Pancreas (tissue), 10 donors: Measurements from ENCODE around the gene C6orf136. TPM values are rescaled to one million over a fixed set of nuclear protein-coding genes. Genes with fewer than 3 reads are reported as not detected.
A peak's percentile ranks its signal among the peaks of the same experiment; 100 is the strongest.
"Not testable (repeated sequence)": the region's sequence is repeated elsewhere in the genome, so short reads cannot be mapped to it uniquely, and the experiment has no call there.

Source experiments
- ATAC-seq, 4 donors: fragments of 200-7000 bp; cut with Tn5 transposase; one replicate each; pipeline versions ENCODE4 v1.8.0 to v1.9.1; 2020; ENCODE audit warnings: mild to moderate bottlenecking in 4 of 4, moderate library complexity in 4 of 4
- DNase-seq, 6 donors: peaks; one replicate each; pipeline ENCODE4 v3.0.0-alpha.2; 2020
- FAIRE-seq: peaks from 2 replicates; lab custom pipeline; 2012; peaks lifted over from hg19 to GRCh38; lab: Jason Lieb, UNC
- H3K27ac ChIP-seq, 4 donors: fragments of 200-600 bp; sonication (generic); 1 replicate in 3 of 4; 2 replicates in 1 of 4; pipeline versions ENCODE4 v1.5.0 to v1.8.0; 2020
- H3K27me3 ChIP-seq, 4 donors: fragments of 200-600 bp; one replicate each; pipeline ENCODE4 v1.8.0; 2021
- H3K36me3 ChIP-seq, 3 donors: fragments of 200-600 bp; sonication (generic) in 1 of 3; one replicate each; pipeline versions ENCODE4 v1.5.0 to v1.8.0; 2020 to 2021
- H3K4me1 ChIP-seq, 3 donors: fragments of 200-600 bp; one replicate each; pipeline ENCODE4 v1.8.0; 2021
- H3K4me3 ChIP-seq, 4 donors: fragments of 200-600 bp; sonication (generic) in 2 of 4; one replicate each; pipeline versions ENCODE4 v1.5.0 to v1.8.0; 2020 to 2021
- H3K9me3 ChIP-seq, 4 donors: fragments of 200-600 bp; one replicate each; pipeline ENCODE4 v1.8.0; 2021
- WGBS, 2 donors: extraction: QIAGEN DNeasy Blood & Tissue Kit; methylation state at CpG; one replicate each; pipeline ENCODE4 v1.1.7; 2013; 5-methylcytosine and 5-hydroxymethylcytosine counted together
- intact Hi-C, 3 donors: fragments of 100-400 bp; cut with DNase I; formaldehyde crosslinking; loops; one replicate each; pipeline versions ENCODE4 v1.11.1 to v1.14.2; 2022
- polyA plus RNA-seq, 2 donors: library from polyadenylated mRNA; stranded (reverse); fragments of 200-250 nt; gene quantifications; one replicate each; pipeline ENCODE4 v1.2.3, GENCODE V29; 2013
- total RNA-seq, 6 donors: library from RNA; stranded (reverse); fragmentation: NEBNext Ultra II Directional in 4 of 6; extraction: Animal tissue kit (Norgen Biotek cat#: 25700) in 4 of 6; gene quantifications; one replicate each; pipeline versions ENCODE4 v1.2.1 to v1.2.4, GENCODE V29; 2021 to 2023
- TF ChIP-seq, protein P1 (sequence below), 4 donors: fragments of 200-600 bp; sonication (generic) in 3 of 4; IDR thresholded peaks; one replicate each; pipeline versions ENCODE4 v1.5.0 to v1.8.0; 2021; ENCODE audit warnings: antibody characterized with exemption in 4 of 4
- donor health status: healthy with polysubstance abuse.
- donor health status: DM: no; HTN: no; CAD: no; lungs with moderate emphysema.
- donor health status: DM: no; HTN: no; CAD: no.
- donor health status: control.
- donor health status: control.
- donor health status: Bipolar disorder and iron deficiency.
- donor health status: DM: yes; HTN: yes; CAD: no.
- donor health status: DM: no; HTN: no; CAD: no.
- donor health status: DM: no; HTN: no; CAD: no.
- donor health status: DM: yes; HTN: yes; CAD: no.

C6orf136 gene
- total and polyA plus RNA-seq, 8 donors, result 7.9 to 57.1 (median 11.7) TPM

DNA sequence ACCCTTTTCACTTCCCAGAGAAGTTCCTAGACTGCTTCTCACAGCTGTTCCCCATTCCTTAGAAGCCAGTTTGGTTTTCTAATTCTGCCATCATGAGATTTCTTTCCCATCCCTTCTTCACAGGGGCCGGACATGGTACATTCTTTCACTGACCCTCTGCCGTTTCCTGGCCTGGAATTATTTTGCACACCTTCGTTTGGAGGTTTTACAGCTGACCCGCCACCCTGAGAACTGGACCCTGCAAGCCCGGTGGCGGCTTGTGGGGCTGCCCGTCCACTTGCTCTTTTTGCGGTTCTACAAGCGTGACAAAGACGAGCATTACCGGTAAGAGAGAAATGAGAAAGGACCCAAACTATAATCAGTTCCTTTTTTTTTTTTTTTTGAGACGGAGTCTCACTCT lies 4.2 kb downstream of the C6orf136 start:
- FAIRE-seq, result no peak
- WGBS, 2 donors, result 89 to 94% methylated on average over 12 of the region's 12 CpGs
- Histone ChIP-seq H3K4me3 (no peak overlapping the region), H3K9me3 (no peaks in the 10 kb centered on the region), H3K36me3 (peaks cover 0 to 49% (median 33%) of the 10 kb centered on the region in 3 donors), H3K4me1 (peaks cover 0 to 8% (median 0%) of the 10 kb centered on the region in 3 donors), H3K27ac (no peak overlapping the region), H3K27me3 (no peaks in the 10 kb centered on the region)
- intact Hi-C loops, result no loop called here
- TF ChIP-seq, protein P1, sequence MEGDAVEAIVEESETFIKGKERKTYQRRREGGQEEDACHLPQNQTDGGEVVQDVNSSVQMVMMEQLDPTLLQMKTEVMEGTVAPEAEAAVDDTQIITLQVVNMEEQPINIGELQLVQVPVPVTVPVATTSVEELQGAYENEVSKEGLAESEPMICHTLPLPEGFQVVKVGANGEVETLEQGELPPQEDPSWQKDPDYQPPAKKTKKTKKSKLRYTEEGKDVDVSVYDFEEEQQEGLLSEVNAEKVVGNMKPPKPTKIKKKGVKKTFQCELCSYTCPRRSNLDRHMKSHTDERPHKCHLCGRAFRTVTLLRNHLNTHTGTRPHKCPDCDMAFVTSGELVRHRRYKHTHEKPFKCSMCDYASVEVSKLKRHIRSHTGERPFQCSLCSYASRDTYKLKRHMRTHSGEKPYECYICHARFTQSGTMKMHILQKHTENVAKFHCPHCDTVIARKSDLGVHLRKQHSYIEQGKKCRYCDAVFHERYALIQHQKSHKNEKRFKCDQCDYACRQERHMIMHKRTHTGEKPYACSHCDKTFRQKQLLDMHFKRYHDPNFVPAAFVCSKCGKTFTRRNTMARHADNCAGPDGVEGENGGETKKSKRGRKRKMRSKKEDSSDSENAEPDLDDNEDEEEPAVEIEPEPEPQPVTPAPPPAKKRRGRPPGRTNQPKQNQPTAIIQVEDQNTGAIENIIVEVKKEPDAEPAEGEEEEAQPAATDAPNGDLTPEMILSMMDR (IDR thresholded peaks at IDR 0.05), result no peak
- ATAC-seq, result no peak
- DNase-seq, result no peak

DNA sequence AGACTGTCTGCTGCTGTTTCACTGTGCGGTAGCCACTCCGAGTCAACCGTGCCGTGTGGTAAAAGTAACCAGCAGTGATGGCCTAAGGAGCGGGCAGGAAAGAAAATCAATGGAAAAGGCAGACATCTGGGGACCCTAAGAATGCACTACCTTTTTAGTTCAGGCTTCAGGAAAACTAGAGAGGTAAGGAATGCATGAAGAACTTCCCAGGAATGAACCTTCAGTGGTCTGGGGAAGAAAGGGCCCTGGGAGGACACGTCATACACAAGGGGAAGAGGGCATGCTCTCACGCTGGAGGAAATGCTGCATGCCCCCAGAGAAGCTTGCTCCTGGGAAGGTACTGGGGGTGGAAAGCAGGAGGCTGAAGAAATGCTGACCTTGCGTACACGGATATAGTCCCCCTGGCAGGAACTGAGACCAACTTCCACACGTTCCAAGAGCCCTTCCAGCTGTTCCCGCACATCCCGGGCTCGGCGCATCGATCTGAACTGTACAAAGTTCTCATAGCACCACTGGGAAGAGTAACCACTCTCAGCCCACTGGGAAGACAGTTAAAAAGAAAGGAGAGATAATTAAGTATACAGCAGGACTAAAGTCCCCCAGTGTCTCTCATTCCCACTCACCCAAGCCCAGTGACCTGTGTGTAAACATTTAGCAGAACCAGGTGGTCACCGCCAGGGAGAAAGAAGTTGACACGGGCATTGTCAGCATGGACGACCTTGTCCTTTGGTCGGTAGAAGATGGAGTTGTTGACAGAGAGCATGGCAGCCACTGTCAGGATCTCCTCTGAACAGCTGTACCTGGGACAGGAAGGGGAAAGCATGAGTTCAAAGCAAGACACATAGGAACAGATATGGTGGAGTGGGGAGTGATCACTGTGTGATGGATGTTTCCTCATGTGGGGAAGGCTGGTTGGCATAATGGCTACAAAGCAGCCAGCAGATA lies 8.1 kb downstream of the C6orf136 start:
- peaks cover 0 to 71% (median 54%) of the 10 kb centered on the region in 3 donors for H3K36me3 ChIP-seq
- FAIRE-seq (no peak), DNase-seq (no peak), ATAC-seq (no peak)
- H3K4me3 ChIP-seq, result no peak overlapping the region
- H3K9me3 ChIP-seq, result no peaks in the 10 kb centered on the region
- no peaks in the 10 kb centered on the region for H3K27me3 ChIP-seq
- H3K27ac ChIP-seq, result no peak overlapping the region
- TF ChIP-seq, protein P1 (IDR thresholded peaks at IDR 0.05), result no peak
- intact Hi-C loops, result no loop called here
- no peaks in the 10 kb centered on the region for H3K4me1 ChIP-seq
- WGBS, 2 donors, result 82 to 84% methylated on average over 19 of the region's 19 CpGs

DNA sequence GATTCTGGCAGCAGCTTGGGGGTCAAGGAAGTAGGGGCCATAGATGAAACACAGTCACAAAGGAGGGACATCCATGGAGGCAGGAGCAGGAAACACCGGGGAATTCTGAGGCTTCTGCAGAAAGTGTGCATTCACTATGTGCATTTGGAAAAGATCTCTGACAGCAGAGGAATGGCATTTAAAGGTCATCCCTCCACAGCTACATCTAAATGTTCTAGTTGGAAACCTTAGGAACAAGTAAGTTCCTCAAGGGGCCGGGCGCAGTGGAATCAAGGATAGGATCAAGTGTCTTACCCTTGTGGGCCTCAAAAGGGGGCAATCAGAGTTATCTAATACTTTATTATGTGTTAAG lies 8.8 kb downstream of the C6orf136 start:
- H3K27ac ChIP-seq, result no peak overlapping the region
- no peaks in the 10 kb centered on the region for H3K4me1 ChIP-seq
- no peaks in the 10 kb centered on the region for H3K27me3 ChIP-seq
- TF ChIP-seq, protein P1 (IDR thresholded peaks at IDR 0.05), result no peak
- WGBS, 2 donors, result 93 to 99% methylated on average over 3 of the region's 3 CpGs
- intact Hi-C loops, result no loop called here
- DNase-seq (no peak), ATAC-seq (no peak), FAIRE-seq (no peak)
- no peaks in the 10 kb centered on the region for H3K9me3 ChIP-seq
- no peak overlapping the region for H3K4me3 ChIP-seq
- H3K36me3 ChIP-seq, result peaks cover 0 to 77% (median 54%) of the 10 kb centered on the region in 3 donors

DNA sequence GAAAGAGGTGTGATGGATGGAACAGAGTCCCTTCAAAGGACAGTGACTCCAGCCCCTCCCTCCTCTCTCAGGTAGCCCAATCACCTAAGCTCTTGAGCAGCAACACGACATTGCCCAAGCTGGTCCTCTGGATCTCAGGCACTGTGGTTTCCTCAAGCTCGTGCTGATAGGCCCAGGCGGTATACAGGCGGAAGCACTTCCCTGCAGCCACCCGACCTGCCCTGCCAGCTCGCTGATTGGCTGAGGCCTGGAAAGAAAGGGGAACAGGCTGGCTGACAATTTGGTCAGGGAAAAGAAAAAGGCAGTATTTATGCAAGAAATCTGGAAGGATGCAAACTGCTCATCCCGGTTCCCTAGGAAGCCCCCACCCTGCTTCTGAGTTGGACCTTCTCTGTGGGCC lies 9.6 kb downstream of the C6orf136 start:
- H3K36me3 ChIP-seq, result peaks cover 0 to 74% (median 61%) of the 10 kb centered on the region in 3 donors
- H3K9me3 ChIP-seq, result no peaks in the 10 kb centered on the region
- 79 to 82% methylated on average over 7 of the region's 7 CpGs for WGBS, 2 donors
- intact Hi-C loops, result no loop called here
- no peaks in the 10 kb centered on the region for H3K4me1 ChIP-seq
- ATAC-seq (peak in 2 of 4 donors; percentile 24 to 30), DNase-seq (no peak), FAIRE-seq (no peak)
- no peak overlapping the region for H3K27ac ChIP-seq
- no peak overlapping the region for H3K4me3 ChIP-seq
- H3K27me3 ChIP-seq, result no peaks in the 10 kb centered on the region
- TF ChIP-seq, protein P1 (IDR thresholded peaks at IDR 0.05), result no peak

DNA sequence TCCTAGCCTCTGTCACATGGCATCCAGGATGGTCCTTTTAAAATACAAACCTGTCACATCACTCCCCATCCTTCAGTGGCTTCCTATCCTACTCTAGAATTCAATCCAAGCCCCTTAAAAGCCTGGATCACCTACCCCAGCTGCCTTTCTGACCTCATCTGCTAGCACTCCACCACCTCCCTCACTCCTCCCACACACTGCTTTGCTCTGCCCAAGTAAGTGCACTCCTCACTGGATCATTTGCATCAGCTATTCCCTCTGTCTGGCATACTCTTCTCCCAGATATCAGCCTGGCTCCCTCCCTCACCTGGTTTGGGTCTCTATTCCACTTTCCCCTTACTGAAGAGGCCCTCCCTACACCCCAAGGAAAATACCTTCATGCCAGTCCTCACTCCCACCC lies 10.5 kb downstream of the C6orf136 start:
- ATAC-seq, result no peak
- Histone ChIP-seq H3K4me1 (no peaks in the 10 kb centered on the region), H3K27ac (no peak overlapping the region), H3K36me3 (peaks cover 0 to 77% (median 66%) of the 10 kb centered on the region in 3 donors), H3K27me3 (no peaks in the 10 kb centered on the region), H3K4me3 (no peak overlapping the region), H3K9me3 (no peaks in the 10 kb centered on the region)
- DNase-seq, result no peak
- TF ChIP-seq, protein P1 (IDR thresholded peaks at IDR 0.05), result no peak
- FAIRE-seq, result no peak
- intact Hi-C loops, result no loop called here

DNA sequence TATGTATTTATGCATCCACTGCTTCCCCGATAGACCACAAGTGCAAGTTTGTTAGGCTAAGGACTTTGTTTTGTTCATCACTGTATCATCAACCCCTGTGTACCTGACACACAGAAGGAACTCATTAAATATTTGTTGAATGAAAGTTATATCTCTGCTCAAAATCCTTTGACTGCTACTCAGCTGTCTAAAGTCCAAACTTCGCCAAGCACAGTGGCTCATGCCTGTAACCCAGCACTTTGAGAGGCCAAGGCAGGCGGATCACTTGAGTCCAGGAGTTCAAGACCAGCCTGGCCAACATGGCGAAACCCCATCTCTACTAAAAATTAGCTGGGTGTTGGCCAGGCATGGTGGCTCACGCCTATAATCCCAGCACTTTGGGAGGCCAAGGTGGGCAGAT lies 11.0 kb downstream of the C6orf136 start:
- H3K9me3 ChIP-seq, H3K4me1 ChIP-seq, ATAC-seq, H3K27ac ChIP-seq, FAIRE-seq, intact Hi-C loops, H3K4me3 ChIP-seq, H3K27me3 ChIP-seq, DNase-seq: not testable (repeated sequence)
- WGBS, 2 donors, result 87 to 89% methylated on average over 5 of the region's 5 CpGs
- H3K36me3 ChIP-seq, result peaks cover 0 to 77% (median 71%) of the 10 kb centered on the region in 3 donors
